Stimulated activated CD8-positive, alpha-beta memory T cell treated with anti-CD3 and anti-CD28 coated beads, Interleukin-15, amount 100 ng/mL, for 24 hours (primary cell): ENCODE data around the gene POU2F3.

Experiments used
- DNase-seq: peaks from one replicate; pipeline ENCODE4 v3.0.0-alpha.2; 2020; ENCODE audit warnings: low read depth

POU2F3 gene

DNA sequence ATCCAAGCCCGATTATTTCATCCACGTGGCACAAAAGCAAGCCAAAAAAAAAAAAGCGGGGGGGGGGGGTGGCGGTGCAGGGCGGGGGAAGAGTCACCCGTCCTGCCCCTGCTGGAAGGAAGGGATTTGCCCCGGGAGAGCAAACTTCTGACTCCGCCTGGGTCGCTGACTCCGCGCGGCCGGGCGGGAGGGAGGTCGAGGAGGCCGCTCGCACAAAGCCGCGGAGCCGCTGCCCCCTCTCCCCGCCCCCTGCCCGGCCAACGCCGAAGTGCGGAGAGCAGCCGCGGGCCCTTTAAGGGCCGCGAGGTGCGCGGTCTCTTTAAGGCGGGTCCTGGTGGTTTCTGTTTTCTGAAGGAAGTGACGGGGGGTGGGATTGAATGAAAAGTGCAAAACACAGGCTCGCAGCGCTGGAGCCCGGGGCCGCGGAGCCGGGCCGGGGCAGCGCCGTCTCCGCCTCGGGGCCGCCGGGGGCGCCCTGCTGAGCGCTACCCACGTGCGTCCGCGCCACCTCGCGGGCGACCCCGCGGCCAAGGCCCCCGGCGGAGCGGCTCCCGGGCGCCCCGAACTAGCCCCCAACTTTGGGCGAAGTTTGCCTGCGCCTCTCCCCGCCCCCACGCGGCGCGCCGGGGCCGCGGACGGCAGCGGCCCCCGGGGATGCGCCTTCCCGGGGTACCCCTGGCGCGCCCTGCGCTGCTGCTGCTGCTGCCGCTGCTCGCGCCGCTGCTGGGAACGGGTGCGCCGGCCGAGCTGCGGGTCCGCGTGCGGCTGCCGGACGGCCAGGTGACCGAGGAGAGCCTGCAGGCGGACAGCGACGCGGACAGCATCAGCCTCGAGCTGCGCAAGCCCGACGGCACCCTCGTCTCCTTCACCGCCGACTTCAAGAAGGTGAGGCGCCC is 29.1 kb upstream of the POU2F3 start, which contains the start of gene OAF:
Gene OAF (plus strand): TSS at position 407 of the 896 bp plus-strand sequence. CDS start 248 bp downstream, at position 655.
- peak; percentile 33 for DNase-seq

DNA sequence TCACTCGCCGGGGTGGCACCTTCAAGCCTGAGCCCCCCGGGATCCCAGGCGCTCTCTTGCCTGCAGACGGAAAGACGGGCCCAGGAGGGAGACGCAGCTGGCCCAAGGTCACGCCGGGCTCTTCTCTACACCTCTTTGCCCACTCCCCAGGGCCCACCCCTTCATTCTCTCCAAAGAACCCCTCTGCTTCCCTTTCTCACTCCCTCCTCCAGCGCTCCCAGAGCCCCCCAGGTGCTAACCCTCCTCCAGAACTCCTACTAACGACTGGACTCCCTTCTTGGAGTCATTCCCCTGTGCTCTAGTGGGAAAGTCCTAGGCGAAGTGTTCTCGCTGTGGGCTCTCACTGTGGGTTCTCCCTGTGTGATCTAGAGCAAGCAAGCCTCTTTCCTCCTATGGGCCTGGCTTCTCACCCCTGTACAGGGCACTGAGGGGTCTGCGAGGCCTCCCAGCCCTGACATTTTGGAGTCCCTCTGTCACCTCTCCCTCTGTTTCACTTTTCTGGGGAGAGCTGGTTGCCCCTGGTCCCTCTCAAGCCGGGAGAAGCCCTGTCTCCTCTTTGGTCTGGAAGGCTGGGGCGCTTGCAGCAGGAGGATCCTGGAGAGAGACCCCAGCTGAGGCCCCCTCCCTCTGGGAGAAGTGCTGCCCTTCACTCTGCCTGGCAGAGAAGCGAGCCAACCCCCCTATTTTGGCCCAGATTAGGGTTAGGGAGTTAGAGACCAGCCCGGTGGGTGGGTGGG is 28.2 kb upstream of the POU2F3 start:
- no peak for DNase-seq

DNA sequence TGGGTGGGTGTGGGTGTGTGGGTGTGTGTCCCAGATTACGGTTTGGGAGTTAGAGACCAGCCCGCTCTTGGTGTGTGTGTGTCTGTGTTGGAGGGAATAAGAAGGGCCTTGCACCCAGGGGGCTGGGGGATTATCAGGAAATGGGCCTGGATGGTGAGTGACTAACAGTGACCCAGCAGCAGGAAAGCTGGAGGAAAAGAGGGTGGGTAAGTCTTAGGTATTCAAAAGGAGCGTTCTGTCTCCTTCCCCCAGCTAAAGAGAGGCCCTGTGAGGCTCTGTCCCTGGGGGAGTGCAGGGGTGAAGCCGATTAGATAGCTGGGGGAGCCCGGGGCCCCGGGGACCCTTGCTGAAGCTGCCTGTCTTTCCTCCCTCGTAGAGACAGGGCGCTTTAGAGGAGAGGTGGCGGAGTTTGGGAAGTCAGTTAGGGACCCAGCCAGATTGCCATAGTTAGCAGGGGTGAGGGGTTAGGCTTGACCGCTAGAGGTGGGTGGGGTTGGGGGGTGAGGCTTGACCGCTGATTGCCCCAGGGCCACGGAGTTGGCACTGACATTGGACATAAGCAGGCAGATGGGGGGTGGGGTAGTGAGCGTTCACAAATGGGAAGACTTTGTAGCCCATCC is 27.6 kb upstream of the POU2F3 start:
- no peak for DNase-seq

- no peak for DNase-seq
These were observed 27.0 kb upstream of the POU2F3 start for GRCh38 chr11:120212926-120213325.

GRCh38 chr11:120214581-120214980 is 25.4 kb upstream of the POU2F3 start:
- no peak for DNase-seq

- no peak for DNase-seq
These were observed 24.3 kb upstream of the POU2F3 start for GRCh38 chr11:120215634-120216033.

DNA sequence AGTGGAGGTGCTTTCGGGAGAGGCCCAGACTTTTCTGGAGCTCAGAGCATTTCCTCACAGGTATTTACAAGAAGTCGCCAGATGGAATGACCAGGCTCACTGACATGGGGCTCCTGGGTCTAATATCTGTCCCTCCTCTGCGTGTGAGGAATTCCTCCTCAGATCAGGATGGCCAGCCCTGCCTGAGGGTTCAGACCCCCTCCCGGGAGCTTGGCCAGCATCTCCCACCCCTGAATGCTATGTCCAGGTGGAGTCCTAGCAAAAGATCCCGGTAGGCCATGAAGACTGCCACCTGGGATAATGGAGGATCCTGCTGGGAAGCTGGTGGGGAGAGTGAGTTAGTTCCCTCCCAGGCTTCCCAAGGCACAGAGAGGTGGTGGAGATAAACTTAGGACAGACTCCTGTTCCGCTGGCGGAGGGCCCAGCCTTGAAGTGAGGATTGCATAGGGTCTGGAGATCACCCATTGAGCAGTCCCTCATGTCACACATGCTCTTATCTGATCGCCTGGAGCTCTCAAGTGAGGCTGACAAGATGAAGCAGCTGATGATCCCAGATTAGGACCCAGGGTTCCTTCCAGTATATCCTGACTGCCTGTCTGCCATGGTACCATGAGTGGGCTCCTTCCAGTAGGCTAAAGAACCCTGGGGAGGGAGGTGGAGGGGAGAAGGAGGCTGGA is 23.4 kb upstream of the POU2F3 start:
- no peak for DNase-seq

DNA sequence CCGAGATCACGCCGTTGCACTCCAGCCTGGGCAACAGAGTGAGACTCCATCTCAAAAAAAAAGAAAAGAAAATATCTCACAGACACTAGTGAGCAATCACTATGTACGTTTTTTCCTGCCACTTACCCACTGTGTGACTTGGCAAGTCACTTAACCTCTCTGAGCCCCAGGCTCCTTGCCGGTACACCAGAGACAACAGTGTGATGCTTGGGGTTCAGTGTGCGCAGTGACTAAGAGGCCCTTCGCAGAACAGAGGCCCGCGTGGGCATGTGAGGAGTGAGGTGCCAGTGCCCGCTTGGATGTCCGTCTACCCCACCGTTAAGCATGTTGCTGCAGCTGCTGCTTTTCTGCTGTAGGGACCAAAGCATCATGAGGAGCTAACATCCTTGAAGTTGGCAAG is 22.4 kb upstream of the POU2F3 start:
- no peak for DNase-seq

GRCh38 chr11:120217941-120218694 is 21.8 kb upstream of the POU2F3 start:
- no peak for DNase-seq

GRCh38 chr11:120218695-120219033 is 21.3 kb upstream of the POU2F3 start:
- no peak for DNase-seq

- DNase-seq = no peak
These were observed 20.6 kb upstream of the POU2F3 start for GRCh38 chr11:120219232-120219937.

DNA sequence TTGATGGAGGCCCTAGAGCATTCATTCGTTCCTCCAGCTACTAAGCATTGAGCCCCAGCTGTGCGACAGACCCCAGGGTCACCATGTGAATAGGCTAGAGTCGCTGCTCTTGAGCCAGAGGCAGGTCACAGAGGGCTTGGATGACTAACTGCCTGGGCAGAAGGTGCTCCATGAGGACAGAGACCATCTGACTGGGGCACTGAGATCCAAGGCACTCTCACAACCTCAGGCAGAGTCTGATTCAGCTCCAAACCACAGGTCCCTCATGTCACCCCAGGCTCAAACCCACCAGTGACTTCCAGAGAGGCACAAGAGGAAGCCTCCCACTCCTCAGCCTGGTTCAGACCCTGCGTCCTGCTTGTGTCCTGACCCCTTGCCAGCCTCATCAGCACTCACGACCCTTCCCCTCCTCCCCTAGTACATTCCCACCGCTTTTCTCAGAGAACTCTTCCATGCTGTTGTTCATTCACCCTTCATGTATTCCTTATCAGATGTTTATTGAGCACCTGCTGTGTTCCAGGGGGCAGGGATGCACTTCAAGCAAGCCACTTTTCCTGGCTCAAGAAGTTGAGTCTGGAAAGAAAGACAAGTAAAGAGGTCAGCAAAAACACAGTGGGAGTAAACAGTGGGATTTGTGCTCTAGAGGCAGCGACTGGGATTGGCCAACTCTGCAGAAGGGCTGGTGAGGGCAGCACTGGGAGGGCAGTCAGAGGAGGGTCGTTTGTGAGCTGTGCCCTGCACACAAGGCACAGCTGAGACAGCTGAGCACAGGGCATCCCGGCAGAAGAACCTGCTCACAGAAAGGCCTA is 19.8 kb upstream of the POU2F3 start:
- no peak for DNase-seq

DNA sequence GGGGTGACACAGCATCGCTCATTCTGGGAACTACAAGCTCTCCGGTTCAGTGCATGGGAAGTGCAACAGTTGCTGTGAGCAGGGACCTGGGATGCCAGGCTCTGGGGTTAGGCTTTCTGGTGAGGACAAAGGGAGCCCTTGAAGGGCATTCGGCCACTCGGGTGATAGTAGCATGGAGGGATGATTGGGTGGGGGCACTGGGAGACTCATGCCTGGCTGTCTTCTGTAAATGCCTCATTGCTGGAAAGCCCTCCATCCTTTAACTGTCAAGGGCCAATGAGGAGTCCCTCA is 19.2 kb upstream of the POU2F3 start:
- no peak for DNase-seq

DNA sequence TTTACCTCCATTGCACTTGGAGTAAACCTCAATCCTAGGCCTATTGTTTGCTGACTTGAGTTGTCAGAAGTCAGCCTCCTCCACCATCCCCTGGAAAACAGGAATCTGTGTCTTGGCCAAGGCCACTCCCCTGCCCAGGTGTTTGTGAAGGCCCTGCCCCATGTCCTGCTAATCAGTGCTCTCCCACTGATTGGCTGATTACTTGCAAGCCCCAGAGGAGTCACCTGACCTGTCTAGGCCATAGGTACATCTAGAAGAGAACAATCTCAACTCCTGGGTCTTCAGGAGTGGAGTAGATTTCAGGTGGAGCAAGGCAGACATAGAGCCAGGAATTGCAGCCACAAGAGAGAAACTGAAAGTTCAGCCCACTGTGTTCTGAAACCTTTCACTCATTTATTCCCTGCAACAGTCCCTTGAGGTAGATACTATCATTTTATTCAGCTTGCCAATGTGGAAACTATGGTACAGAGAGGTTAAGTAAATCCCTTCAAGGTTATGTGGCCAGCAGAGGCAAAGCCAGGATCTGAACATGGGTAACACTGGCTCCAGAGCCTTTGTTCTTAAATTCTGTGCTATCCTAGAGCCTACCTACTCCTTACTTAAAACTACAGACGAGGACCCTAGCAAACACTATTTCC is 18.7 kb upstream of the POU2F3 start:
- no peak for DNase-seq

GRCh38 chr11:120222916-120223315 is 17.0 kb upstream of the POU2F3 start:
- no peak for DNase-seq

DNA sequence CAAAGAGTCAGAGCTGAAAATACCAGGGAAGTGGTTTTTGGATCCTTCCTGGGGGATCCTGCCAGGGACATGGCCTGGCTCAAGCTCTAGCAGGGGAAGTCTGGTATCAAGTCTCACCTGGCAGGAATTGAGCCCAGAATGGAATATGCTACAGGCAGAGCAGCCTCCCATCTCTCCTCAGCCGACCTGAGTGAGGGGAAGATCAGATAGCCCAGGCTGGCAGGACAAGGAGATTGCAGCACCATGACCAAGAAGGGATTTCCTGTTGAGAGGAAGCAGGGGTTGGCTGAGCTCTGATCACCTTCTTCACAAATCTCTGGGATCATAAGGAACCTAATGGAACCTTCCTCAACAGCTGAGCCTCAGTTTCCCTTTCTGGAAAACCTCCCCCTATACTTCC is 16.1 kb upstream of the POU2F3 start:
- no peak for DNase-seq

GRCh38 chr11:120224361-120224760 is 15.6 kb upstream of the POU2F3 start:
- no peak for DNase-seq

DNA sequence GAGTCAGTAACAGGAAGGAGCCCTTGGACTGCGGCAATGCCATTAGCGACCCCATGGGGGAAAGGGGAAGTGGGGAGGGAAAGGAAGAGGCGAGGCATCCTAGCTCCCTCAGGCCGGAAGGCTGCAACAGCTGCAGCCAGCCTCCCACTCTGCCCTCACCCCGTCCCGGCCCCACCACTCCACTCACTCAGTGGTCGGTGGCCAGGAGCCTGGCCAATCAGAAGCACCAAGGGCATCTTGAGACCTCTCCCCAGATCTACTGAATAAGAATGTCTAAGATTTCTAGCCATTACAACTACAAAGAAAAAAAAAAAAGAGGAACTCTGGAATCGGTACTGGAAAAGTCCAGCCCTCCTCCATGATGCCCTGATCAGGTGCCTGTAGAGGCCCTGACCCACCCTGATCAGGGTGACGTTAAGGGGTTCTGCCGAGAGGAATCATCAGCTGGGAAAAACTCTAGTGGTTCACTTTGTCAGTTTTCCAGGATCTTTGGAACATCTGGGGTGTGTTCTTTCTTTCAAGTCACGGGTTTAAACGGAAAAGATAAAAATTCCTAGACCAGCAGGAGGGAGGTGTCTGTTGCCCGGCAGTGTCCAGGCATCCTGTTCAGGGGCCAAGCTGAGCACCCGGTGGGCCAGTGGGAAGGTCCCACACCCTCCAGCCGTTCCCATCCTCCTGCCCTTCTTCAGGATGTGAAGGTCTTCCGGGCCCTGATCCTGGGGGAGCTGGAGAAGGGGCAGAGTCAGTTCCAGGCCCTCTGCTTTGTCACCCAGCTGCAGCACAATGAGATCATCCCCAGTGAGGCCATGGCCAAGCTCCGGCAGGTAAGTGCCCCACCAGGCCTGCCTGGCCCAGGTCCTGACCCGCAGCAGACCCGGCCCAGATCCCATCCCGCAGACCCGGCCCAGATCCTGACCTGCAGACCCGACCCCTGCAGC is 14.7 kb upstream of the POU2F3 start:
- no peak for DNase-seq

DNA sequence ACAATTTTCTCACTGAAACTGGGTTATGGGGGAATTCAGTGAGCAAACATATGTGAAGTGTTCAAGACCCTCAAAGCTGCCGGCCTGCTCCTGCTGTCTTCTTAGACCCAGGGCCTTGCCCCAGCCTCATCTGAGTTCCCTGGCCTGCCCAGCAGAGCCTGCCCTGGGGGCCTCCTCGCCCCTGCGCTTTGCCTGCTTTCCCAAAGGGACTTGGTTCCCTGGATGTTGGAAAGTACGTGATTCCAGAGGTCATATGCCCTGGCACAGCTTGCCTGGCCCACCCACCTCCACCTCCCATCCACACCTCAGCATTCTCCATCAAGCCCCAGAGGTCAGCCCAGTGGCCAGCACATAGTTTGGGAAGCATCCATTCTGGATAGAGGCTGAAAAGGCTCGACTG is 13.7 kb upstream of the POU2F3 start:
- no peak for DNase-seq
